Activated naive CD8-positive, alpha-beta T cell treated with anti-CD3 and anti-CD28 coated beads, Interleukin-2, amount 50 U/mL, for 24 hours (primary cell): ENCODE results near the gene DDT.
A peak's percentile ranks its signal among the peaks of the same experiment; 100 is the strongest.
"Not testable (repeated sequence)": the region's sequence is repeated elsewhere in the genome, so short reads cannot be mapped to it uniquely, and the experiment has no call there.

ENCODE experiments used
- ATAC-seq: fragments of 150-1000 bp; cut with Tn5 transposase; one replicate; pipeline ENCODE4 v1.10.0; 2021
- DNase-seq: peaks from one replicate; pipeline ENCODE4 v3.0.0; 2021
- H3K27ac Mint-ChIP-seq: one replicate; pipeline ENCODE4 v1.8.0; 2021; ENCODE audit warnings: mild to moderate bottlenecking, mixed read lengths
- H3K27me3 Mint-ChIP-seq: one replicate; pipeline ENCODE4 v1.8.0; 2021; ENCODE audit warnings: mixed read lengths
- H3K36me3 Mint-ChIP-seq: one replicate; pipeline ENCODE4 v1.8.0; 2021; ENCODE audit warnings: low read depth, mixed read lengths
- H3K4me1 Mint-ChIP-seq: one replicate; pipeline ENCODE4 v1.8.0; 2021; ENCODE audit warnings: mixed read lengths
- H3K4me3 Mint-ChIP-seq: one replicate; pipeline ENCODE4 v1.8.0; 2021; ENCODE audit warnings: mild to moderate bottlenecking, moderate library complexity, mixed read lengths
- H3K9me3 Mint-ChIP-seq: one replicate; pipeline ENCODE4 v1.8.0; 2021; ENCODE audit warnings: mixed read lengths

Gene DDT

GRCh38 chr22:23974836-23975352 lies 653 bp upstream of the DDT start:
- ATAC-seq = peak; percentile 16
- peaks cover 10% of the 10 kb centered on the region for H3K4me1 Mint-ChIP-seq
- H3K27ac Mint-ChIP-seq, DNase-seq, H3K9me3 Mint-ChIP-seq, H3K27me3 Mint-ChIP-seq, H3K4me3 Mint-ChIP-seq: not testable (repeated sequence)
- H3K36me3 Mint-ChIP-seq = peaks cover 16% of the 10 kb centered on the region

- not testable (repeated sequence) for H3K9me3 Mint-ChIP-seq, DNase-seq, H3K27me3 Mint-ChIP-seq, ATAC-seq
- peaks cover 20% of the 10 kb centered on the region for H3K4me1 Mint-ChIP-seq
- peaks cover 21% of the 10 kb centered on the region for H3K36me3 Mint-ChIP-seq
- peak overlapping the region; percentile 32 for H3K27ac Mint-ChIP-seq
- peak overlapping the region; percentile 28 for H3K4me3 Mint-ChIP-seq
Measured at GRCh38 chr22:23971927-23972326, 2.3 kb downstream of the DDT start.

GRCh38 chr22:23970816-23971486 lies 3.3 kb downstream of the DDT start:
- Mint-ChIP-seq H3K4me3 (peak overlapping the region; percentile 12), H3K9me3 (no peaks in the 10 kb centered on the region), H3K36me3 (peaks cover 21% of the 10 kb centered on the region), H3K27ac (peak overlapping the region; percentile 48), H3K4me1 (peaks cover 20% of the 10 kb centered on the region), H3K27me3 (no peaks in the 10 kb centered on the region)
- ATAC-seq = no peak
- DNase-seq = no peak

- DNase-seq (no peak), ATAC-seq (no peak)
- Mint-ChIP-seq H3K36me3 (peaks cover 21% of the 10 kb centered on the region), H3K27me3 (no peaks in the 10 kb centered on the region), H3K4me3 (peak overlapping the region; percentile 2), H3K27ac (peak overlapping the region; percentile 48), H3K9me3 (no peaks in the 10 kb centered on the region), H3K4me1 (peaks cover 20% of the 10 kb centered on the region)
Measured at GRCh38 chr22:23970201-23970641, 4.0 kb downstream of the DDT start.

GRCh38 chr22:23969071-23969470 lies 5.2 kb downstream of the DDT start:
- Mint-ChIP-seq H3K4me3 (peak overlapping the region; percentile 28), H3K9me3 (no peaks in the 10 kb centered on the region), H3K4me1 (peaks cover 20% of the 10 kb centered on the region), H3K27me3 (no peaks in the 10 kb centered on the region), H3K27ac (peak overlapping the region; percentile 28), H3K36me3 (peaks cover 21% of the 10 kb centered on the region)
- ATAC-seq (no peak), DNase-seq (no peak)

- H3K27me3 Mint-ChIP-seq, H3K4me3 Mint-ChIP-seq, H3K27ac Mint-ChIP-seq, DNase-seq, H3K9me3 Mint-ChIP-seq: not testable (repeated sequence)
- peaks cover 17% of the 10 kb centered on the region for H3K4me1 Mint-ChIP-seq
- peaks cover 19% of the 10 kb centered on the region for H3K36me3 Mint-ChIP-seq
- ATAC-seq = peak; percentile 96
Measured at GRCh38 chr22:23966568-23966967, 7.7 kb downstream of the DDT start, which contains the start of gene DDTL. TSS of gene DDTL (plus strand) at chr22:23966888. CDS start at chr22:23966915, 27 bp downstream.

GRCh38 chr22:23966094-23966493 lies 8.1 kb downstream of the DDT start:
- Mint-ChIP-seq H3K36me3 (peaks cover 14% of the 10 kb centered on the region), H3K4me1 (peaks cover 17% of the 10 kb centered on the region)
- not testable (repeated sequence) for H3K27me3 Mint-ChIP-seq, DNase-seq, ATAC-seq, H3K4me3 Mint-ChIP-seq, H3K9me3 Mint-ChIP-seq, H3K27ac Mint-ChIP-seq

GRCh38 chr22:23961084-23961771 lies 13.0 kb downstream of the DDT start, which contains the start of gene GSTT2B:
TSS of gene GSTT2B (minus strand) at chr22:23961195. CDS start at chr22:23961131, 64 bp downstream.
- H3K4me1 Mint-ChIP-seq, H3K27ac Mint-ChIP-seq, H3K36me3 Mint-ChIP-seq, H3K27me3 Mint-ChIP-seq, H3K4me3 Mint-ChIP-seq, DNase-seq, H3K9me3 Mint-ChIP-seq, ATAC-seq: not testable (repeated sequence)

- H3K36me3 Mint-ChIP-seq, H3K27me3 Mint-ChIP-seq, H3K4me1 Mint-ChIP-seq, H3K4me3 Mint-ChIP-seq, H3K9me3 Mint-ChIP-seq: not testable (repeated sequence)
- DNase-seq (peak; percentile 83), ATAC-seq (peak; percentile 89)
- peak overlapping the region; percentile 53 for H3K27ac Mint-ChIP-seq
Measured at GRCh38 chr22:23956301-23956900, 17.8 kb downstream of the DDT start.

GRCh38 chr22:23955886-23956285 lies 18.4 kb downstream of the DDT start:
- H3K4me1 Mint-ChIP-seq, H3K27me3 Mint-ChIP-seq, H3K36me3 Mint-ChIP-seq, DNase-seq, H3K9me3 Mint-ChIP-seq, H3K27ac Mint-ChIP-seq, H3K4me3 Mint-ChIP-seq, ATAC-seq: not testable (repeated sequence)

- H3K4me3 Mint-ChIP-seq, DNase-seq, H3K27me3 Mint-ChIP-seq, H3K27ac Mint-ChIP-seq, H3K9me3 Mint-ChIP-seq, H3K4me1 Mint-ChIP-seq, H3K36me3 Mint-ChIP-seq, ATAC-seq: not testable (repeated sequence)
Measured at GRCh38 chr22:23954991-23955305, 19.3 kb downstream of the DDT start.

GRCh38 chr22:23954193-23954990 lies 19.8 kb downstream of the DDT start:
- ATAC-seq, H3K9me3 Mint-ChIP-seq, H3K4me3 Mint-ChIP-seq, H3K27me3 Mint-ChIP-seq, H3K4me1 Mint-ChIP-seq, DNase-seq, H3K36me3 Mint-ChIP-seq, H3K27ac Mint-ChIP-seq: not testable (repeated sequence)

GRCh38 chr22:23953485-23953884 lies 20.8 kb downstream of the DDT start:
- ATAC-seq, H3K9me3 Mint-ChIP-seq, H3K27me3 Mint-ChIP-seq, H3K4me1 Mint-ChIP-seq, H3K36me3 Mint-ChIP-seq, DNase-seq, H3K4me3 Mint-ChIP-seq, H3K27ac Mint-ChIP-seq: not testable (repeated sequence)

GRCh38 chr22:23952794-23953405 lies 21.3 kb downstream of the DDT start:
- H3K4me1 Mint-ChIP-seq, H3K9me3 Mint-ChIP-seq, ATAC-seq, DNase-seq, H3K27ac Mint-ChIP-seq, H3K27me3 Mint-ChIP-seq, H3K4me3 Mint-ChIP-seq, H3K36me3 Mint-ChIP-seq: not testable (repeated sequence)
